NK-92 treated with Interleukin-12 subunit alpha and Interleukin-12 subunit beta, amount 100 ng/mL, for 24 hours (cell line): ENCODE data around the gene EDNRA.
"Not testable (repeated sequence)": the region's sequence is repeated elsewhere in the genome, so short reads cannot be mapped to it uniquely, and the experiment has no call there.

Experiments used
- DNase-seq: peaks from one replicate; lab custom pipeline; 2025; lab: John Stamatoyannopoulos, UW

Gene EDNRA

DNA sequence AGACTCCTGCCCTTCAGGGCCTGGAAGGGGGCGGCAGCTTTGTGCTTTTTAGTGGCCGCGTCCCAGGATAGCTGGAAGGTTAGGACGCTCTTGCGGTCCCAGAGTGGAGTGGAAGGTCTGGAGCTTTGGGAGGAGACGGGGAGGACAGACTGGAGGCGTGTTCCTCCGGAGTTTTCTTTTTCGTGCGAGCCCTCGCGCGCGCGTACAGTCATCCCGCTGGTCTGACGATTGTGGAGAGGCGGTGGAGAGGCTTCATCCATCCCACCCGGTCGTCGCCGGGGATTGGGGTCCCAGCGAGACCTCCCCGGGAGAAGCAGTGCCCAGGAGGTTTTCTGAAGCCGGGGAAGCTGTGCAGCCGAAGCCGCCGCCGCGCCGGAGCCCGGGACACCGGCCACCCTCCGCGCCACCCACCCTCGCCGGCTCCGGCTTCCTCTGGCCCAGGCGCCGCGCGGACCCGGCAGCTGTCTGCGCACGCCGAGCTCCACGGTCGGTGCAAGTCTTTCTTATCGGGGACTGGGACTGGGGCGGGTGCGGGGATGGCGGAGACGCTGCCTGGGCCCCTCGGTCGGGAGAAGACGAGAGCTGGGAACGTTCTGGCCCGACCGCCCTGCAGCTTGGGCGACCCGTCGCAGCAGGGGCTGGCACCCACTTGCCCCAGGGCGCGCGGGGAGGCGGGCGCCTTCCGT lies at the start of gene EDNRA:
Gene EDNRA (plus strand): TSS at position 207 of the 686 bp plus-strand sequence. CDS start 4,585 bp downstream, outside the sequence.
- DNase-seq = no peak

DNA sequence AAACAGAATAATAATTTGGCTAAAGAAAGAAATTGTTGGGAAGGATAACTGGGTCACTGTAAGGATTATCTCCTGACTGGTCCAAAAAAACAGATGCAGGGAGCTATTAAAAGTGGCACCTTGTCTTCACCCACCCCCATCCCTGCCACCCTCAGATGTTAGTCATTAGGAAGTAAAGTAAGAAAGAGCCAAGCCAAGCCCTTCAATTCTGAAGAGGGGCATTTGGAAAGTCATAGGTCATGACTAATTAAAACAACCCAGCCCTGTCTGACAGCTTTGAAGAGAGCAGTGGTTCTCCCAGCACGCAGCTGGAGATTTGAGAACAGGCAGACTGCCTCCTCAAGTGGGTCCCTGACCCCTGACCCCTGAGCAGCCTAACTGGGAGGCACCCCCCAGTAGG lies 46.5 kb upstream of the EDNRA start:
- DNase-seq = not testable (repeated sequence)

DNA sequence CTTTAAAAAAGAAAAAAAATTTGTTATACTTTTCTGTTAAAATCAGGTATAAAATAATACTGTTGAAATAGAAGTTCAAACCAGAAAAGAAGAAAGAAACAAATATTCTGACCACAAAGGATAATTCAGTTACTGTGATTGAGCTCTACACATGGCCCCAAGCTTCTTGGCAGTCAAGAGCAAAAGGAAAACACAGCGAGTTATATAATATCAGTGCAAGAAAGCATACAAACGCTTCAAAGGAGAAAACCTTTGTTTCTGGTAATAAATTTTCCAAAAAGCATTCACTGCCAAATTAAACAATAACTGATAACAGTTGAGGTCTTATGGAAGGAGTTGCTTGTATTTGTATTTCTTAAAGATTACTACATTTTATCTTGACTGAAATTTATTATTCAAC lies 40.5 kb upstream of the EDNRA start:
- DNase-seq = no peak

DNA sequence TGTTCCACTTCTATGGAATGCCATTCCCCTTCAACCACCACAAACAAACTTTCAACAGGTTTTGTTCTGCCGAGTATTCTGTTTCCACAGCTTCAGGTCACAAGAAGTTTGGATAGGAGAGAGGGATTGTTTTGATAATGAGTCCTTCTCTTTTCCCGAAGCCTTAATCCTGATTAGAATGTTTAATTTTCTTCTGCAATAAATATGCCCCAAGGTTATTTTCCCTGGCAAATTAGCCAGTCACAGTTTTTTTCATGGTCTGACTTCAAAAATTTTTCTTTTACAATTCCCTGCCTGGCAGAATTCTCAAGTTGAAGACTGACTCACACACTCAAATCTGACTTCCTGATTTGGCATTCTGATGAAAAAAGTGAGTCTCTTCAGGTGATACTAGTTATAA lies 33.1 kb upstream of the EDNRA start:
- no peak for DNase-seq

DNA sequence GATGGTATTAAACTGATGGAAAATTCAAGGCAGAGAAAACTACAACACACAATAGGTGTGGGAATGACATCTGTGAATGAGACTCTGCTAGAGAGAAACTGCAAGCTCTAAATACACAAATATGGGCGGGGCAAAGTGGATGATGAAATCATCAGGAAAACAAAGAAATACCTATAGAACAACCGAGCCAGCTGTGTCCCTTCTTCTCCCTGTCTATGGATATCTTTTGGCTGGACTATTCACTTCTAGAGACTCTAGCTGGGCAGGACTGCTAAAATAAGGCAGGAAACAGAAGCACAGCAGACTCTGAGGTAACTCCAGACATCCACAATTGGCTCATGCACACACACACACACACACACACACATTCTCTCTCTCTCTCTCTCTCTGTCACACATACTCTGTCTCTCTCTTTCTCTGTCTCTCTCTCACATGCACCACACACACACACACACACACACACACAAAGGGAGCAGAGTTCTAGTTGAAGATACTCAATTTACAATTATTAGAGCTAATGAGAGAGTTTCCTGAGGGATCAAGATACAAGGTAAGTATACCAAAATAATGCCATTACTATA lies 27.2 kb upstream of the EDNRA start:
- no peak for DNase-seq

DNA sequence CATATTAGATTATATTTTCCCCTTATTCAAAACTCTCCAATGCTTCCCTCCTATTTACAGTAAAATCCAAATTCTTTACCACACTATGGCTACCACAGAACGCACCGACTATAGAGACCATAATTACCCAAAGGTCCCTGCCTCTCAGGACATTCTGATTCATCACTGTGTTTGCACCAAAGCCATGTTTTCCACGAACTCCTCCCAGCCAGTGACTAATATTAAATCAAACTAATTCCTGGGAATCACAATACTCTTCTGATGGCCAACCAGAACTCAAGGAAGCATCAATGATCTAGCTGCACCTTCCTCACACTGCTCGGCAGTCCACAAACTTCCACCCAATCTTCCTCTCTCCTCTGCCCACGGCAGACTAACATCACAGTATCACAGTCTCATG lies 24.2 kb upstream of the EDNRA start:
- no peak for DNase-seq

DNA sequence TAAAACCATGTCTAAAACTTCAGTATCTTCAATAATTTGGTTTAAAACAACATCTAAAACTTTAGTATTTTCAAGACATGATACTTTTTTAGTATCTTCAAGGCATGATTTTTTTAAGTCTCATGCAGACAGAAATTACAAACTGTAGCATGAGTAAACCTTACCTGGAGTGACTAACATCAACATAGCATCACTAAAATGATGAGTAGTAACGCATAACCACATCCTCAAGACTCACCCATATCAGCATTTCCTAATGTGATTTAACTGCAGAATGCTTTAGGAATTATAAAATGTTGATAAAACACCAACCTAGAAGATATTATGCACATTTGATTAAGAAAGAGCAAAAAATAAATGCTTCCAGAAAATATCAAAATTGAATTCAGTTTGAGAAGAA lies 19.7 kb upstream of the EDNRA start:
- DNase-seq = no peak

DNA sequence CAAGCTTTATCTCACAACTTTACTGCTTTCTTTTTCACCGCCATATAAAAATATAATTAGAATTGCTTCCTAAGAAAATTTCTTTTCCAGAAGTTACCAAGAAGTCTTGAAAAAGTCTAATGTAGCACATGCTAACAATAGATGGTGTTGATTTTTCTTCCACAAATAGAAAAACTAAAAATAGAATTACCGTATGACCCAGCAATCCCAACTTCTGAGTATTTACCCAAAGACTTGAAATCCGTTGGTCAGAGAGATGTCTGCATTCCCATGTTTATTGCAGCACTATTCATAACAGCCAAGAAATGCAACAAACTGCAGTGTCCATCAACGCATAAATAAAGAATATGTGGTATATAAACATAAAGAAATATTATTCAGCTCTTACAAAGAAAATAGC lies 17.8 kb upstream of the EDNRA start:
- no peak for DNase-seq

DNA sequence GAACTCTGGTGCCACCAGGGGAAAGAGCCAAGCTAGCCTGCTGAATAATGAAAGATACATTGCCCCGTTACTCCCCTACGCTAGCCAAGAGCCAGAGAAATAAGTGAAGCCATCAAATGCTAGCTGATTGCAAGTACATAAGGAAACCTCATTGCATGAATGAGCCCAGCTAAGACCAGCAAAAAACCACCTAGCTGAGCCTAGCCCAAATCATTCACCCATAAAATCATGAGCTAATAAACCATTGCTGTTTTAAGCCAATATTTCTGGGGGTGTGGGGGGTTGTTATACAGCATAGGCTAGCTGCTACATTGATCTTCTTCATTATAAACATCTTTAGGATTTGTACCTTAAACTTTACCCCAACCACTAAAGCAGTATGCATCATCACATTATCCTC lies 15.4 kb upstream of the EDNRA start:
- DNase-seq = no peak

DNA sequence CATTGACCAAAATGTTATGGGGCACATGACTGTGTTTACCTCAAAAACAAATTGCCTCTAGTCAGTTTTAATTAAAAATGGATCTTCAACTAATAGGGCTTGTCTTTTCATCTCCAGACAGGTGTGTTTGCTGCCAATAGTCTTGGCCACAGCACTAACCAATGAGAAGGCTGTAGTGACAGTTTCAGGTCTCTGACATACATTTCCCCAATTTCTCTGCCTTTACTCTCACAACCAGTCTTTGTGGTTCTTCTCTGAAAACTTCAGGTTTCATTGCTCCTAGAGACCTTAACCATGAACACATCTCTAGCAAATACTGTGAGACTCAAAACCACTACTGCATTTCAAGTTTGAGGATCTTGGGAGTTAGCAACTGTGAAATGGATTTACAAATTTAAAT lies 3.5 kb upstream of the EDNRA start:
- no peak for DNase-seq

DNA sequence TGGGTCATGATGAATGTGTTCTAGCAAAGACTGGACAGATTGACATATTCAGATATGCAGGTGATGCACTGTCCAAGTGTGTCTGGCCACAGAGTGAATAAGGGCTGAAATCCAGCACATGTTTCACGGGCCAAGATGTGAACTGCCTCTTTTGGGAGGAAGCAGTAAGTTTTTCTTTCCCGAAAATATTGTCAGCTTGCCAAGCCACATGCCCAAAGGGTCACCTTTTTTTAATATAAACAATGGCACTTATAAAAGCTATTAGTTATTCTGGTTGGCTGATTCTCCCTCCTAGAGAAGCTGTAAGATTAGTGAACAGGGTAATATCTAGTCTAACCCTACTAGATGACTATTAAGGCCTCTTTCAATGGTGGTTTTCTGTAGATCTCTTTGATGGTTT lies 1.5 kb upstream of the EDNRA start:
- no peak for DNase-seq

DNA sequence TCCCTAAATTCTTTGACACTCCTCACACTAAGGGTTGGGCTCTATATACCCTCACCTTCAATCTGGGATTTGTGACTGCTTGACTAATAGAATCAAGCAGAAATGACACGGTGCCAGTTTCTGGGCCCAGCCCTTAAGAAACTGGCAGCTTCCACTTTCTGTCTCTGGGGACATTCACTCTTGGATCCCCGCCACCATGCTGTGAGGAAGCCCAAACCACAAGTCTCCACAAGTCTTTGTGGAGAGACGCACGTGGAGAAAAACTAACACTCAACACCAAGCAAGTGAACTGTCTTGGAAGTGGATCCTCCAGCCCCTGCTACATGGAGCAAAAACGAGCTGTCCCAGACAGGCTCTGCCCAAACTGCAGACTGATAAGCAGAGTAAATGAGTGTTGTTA lies 1.1 kb upstream of the EDNRA start:
- DNase-seq = no peak

DNA sequence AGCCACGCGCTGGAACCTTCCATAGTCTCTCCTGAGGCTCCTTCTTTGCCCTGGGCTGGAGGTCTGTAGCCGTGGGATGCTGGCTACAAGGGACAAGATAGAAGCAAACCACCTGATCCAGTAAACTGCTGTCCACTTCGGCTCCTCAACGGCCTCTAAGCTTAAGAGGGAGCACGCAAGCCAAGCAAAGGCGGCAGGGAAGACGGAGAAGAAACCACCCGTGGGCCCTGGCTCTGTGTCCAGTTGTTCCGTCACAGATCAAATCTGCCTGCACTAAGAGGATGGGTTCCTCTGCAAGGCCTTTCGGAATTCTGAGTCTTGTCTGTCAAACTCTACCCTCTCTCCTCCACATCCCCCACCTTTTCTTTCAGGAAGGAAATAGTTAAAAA lies 401 bp upstream of the EDNRA start:
- DNase-seq = no peak

DNA sequence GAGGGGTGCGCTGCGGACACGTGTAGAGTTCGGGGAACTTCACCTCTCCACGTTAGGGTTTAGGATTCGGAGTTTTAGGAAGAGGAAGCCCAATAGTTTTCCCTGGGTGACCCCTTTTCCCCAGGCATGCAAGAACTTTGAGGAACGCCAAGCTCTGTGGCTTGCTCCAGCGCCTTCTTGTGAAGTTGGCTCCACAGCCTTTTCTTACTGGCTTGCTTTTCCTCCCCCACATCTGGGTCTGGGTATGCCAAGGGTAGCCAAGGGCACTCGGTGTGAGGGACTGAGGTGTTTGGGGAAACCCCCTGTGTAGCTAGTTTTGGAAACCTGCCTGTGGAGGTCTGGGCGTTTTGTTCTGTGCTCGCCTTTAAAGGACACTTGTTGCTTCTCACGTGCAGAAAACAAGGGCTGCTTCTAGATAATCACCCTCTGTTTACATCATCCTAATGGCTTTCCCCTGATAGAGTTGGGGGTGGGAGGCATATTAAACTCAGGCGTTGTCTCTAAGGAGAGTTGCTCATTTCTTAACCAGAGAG lies 746 bp downstream of the EDNRA start:
- DNase-seq = no peak

DNA sequence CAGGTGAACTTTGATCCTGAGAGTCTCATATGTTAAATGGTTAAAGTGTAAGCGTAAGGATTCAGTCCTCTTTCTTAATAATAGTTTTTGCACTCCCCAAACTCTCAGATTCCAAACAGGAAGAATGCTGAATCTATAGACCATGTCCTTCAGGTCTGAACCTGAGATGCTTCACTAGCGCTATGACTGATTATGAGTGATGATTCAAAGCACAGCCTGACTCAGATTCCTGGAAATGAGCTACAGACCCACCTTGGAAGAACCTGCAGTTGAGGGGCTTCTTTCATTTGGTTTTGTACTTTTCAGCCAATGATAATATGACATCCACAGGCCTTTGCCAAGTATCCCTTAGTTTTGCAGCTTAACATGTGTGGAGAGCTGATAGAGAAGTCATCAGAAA lies 1.4 kb downstream of the EDNRA start:
- no peak for DNase-seq

DNA sequence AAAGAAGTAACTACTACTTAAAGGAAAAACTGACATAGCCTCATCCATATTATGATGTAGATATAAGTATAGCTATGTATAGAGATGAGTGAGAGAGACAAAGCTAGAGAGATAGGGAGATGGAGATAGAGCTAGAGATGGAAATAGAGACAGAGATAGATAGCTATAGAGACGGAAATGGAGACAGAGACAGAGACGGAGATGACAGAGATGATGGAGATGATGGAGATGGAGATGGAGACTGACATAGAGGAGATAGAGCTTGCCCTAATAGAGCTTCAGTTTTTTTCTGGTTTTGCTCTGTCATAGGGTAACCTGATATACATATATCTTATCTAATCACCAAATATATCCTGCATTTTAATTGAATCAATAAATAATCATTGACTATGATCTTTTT lies 4.3 kb downstream of the EDNRA start:
- no peak for DNase-seq

DNA sequence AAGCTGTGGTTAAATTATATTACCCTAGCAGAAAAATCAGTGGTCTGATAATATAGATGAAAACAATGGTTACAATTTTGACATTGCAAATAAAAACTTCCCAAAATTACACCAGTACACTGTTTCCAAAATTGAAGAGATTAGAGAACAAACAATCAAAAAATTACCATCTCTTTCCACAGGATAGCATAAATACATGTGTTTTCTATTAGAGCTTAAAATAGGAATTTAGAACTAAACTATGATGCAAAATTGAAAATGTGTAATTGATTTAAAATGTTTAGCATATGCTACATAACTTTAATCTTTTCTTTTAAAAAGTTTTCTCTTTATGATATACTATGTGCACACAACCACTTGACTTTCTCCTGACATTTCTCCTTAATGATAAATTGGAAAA lies 6.7 kb downstream of the EDNRA start:
- DNase-seq = no peak

DNA sequence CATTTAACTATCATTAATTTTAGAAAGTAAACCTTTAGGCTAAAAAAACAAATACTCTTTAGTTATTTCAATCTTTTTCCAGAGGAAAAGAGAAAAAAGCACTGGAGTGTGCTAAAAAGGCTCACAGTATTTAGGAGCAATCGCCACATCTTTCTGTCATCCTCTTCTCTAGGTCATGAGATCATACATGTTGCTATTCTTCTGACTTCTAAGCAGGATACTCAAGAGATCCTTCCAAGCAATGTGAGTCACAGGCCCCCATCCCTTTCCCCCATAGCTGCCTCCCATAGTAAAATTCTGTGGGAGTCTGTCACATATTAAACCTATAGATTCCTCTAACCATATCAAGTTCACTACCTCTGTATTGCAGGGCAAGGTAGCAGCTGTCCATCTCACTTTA lies 7.7 kb downstream of the EDNRA start:
- no peak for DNase-seq

DNA sequence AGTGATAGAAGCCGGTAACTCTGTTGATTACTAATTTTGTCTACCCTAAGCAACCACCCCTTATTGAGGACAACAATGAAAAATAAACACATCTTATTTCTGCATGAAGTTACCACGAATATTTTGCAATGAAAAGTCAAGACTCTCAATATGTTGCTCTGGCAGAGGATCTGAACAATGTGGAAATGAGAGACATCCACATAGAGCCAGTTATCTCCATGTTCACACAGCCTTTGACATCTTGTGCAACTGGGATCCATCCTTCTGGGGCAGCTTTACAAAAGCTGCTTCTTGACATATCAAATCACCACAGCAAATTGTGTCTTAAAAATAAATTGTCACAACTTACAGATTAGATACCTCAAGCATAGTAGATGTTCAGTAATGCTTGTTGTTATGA lies 10.2 kb downstream of the EDNRA start:
- no peak for DNase-seq

DNA sequence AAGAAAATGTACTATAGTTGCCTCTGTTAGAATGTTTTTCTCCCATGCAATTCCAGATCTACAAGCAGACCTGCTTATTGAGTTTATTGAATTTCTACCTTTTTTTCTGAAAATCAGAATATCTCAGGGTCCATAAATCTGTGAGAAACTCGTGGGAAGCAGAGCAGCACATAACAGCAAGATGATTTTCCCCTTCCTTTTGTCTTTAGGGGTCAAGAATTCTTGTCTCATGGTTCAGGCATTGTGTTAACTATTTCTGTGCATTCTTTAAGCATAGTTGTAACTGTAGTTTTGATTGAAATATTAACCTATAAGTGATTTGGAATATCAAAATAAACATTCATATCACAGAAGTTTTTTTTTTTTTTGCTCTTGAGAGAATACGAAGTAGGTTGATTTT lies 11.4 kb downstream of the EDNRA start:
- no peak for DNase-seq

DNA sequence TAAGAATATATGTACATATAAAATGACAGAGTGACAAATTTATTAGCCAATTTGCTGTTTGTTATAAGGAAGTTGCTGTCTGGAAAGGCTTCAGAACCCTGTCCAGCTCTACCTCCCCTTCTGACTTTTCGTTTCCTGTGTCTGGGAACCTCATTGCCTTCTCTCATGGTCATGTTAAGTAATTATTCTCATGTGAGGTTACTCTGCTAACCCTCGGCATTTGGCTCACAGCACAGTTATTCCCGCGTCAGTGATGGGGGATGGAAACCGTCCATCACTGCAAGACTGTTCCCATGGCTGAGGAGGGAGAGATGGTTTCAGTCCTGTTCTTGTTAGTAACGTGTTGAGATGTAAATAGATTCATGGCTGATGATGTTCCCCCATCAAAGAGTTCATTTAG lies 11.9 kb downstream of the EDNRA start:
- no peak for DNase-seq

DNA sequence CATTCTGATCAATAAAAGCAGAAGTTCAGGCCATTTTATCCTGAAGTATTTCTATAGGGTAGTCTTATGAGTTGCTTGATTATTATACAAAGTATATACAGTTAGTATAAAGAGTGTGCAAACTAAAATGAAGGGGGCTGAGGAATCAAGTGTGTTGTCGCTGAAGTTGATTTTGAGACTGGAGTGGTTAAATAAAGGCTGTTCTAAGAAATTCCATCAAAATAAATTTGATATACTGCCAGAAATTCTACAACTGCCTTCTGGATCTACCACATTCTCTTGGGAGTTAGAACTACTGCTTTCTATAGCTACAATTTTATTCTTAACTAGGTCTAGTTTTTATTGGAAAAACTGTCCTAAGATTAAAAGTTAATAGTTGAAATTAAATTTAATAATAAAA lies 12.4 kb downstream of the EDNRA start:
- no peak for DNase-seq

DNA sequence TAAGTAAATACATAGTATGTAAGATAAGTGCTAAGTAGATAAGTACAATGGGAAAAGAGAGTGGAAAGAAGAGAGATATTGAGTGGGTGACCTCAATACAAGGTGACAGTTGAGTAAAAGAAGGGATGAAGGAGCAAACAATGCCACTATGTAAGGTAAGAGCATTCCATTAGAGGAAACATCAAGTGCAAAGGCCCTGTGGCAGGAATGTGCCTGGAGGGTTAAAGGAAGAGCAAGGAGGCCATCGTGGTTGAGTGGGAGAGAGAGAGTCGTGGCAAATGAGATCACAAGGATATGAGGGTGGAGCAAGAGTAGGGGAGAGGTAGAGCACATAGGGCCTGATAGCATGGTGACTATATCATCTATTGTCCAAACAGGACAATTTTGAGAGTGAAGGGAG lies 13.4 kb downstream of the EDNRA start:
- DNase-seq = no peak

DNA sequence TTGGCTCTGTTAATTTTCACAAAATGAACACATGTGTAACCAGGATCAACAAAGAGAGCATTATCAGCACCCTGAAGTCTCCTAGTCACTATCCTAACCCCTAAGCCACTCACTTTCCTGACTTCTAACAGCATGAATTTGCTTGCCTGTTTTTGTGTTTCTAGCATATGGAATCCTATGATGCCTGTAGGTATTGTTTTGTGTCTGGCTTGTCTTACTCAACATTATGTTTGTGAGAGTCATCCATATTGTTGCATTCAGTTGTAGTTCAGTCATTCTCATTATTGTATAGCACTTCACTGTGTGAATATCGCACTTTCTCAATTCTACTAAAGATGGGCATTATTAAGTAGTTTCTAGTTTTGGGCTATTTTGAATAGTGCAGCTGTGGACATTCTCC lies 15.6 kb downstream of the EDNRA start:
- no peak for DNase-seq
